Stimulated activated CD4-positive, alpha-beta T cell treated with anti-CD3 and anti-CD28 coated beads, Interleukin-4, amount 100 ng/mL, for 24 hours (primary cell): Measurements from ENCODE around the gene PDGFRA.
"Not testable (repeated sequence)": the region's sequence is repeated elsewhere in the genome, so short reads cannot be mapped to it uniquely, and the experiment has no call there.

Experiments
- DNase-seq: peaks from one replicate; pipeline ENCODE4 v3.0.0-alpha.2; 2020

PDGFRA gene

DNA sequence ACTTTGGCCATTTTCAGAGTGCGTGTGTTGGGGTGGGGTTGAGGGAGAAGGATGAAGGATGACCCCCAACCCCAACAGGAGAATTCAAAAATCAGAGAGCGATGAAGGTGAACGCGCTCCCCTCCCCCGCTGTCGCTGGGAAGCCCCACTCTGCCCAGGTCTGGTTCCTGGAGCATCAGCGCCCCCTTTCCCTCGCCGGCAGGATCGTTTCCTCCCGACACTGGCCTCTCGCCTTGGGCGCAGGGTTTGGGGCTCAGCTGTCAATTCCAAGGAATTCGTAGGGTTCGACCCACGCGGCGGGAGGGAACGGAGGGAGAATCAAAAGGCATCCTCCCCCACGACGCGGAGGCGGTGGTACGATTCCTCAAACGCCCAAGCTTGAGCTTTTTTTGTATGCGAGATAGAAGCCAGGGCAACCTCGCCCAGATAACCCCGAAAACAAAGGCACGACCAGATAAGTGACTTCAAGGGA is 1.0 kb upstream of the PDGFRA start:
- peak; percentile 38 for DNase-seq

DNA sequence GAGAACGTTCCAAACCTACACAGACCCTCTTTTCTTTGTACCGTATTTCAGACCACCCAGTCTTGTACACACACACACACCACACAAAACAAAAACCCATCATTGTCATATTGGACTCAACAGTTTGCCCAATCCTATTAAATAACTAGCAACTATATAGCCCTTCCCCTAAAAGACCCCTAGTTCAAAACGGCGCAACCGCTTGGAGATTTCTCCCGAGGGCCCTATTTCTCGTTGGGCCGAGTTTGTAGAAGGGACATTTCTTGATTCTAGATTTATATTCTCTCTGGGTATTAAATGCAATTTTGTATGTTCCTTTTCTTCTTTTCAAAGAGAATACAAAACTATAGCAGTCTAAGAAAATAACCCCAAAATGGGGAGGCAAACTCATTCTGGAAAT is 547 bp upstream of the PDGFRA start:
- no peak for DNase-seq

DNA sequence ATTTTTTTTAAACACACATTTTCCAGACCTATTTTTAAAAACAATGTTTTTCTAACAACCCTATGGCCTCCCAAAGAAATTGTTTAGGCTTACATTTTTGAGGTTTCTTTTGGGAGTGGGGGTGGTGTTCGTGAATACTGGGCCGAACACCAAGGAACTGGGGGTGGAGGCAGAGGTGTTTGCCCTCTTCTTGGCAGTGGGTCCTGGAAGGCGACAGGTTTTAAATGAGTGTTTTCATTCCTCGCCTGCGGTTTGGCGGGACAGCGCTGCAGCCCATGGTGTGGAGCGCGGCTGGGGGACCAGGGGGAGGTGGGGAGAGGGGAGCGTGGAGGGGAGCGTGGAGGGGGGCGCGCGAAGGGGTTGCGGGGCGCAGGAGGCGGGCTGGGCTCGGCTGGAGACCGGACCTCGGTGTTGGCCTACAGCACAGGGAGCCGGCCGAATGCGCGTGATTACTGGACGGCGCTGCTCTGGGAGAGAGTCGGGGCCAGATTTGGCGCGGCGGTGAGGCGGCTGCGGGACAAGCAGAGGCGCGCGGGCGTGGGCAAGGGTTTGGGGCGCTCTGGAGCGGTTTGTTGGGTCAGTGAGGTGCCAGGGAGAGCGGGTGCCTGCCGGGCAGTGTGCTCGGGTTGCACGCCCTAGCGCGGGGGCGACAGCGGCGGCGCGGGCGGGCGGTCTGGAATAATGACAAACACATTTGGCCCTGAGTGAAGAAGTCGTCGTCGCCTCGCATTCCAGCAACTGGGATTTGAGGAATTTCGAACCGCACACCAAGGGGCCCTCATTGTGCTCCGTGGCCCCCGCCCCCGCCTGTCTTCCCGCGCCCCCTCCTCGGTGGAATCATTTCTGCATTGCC is 764 bp downstream of the PDGFRA start:
- DNase-seq: no peak

DNA sequence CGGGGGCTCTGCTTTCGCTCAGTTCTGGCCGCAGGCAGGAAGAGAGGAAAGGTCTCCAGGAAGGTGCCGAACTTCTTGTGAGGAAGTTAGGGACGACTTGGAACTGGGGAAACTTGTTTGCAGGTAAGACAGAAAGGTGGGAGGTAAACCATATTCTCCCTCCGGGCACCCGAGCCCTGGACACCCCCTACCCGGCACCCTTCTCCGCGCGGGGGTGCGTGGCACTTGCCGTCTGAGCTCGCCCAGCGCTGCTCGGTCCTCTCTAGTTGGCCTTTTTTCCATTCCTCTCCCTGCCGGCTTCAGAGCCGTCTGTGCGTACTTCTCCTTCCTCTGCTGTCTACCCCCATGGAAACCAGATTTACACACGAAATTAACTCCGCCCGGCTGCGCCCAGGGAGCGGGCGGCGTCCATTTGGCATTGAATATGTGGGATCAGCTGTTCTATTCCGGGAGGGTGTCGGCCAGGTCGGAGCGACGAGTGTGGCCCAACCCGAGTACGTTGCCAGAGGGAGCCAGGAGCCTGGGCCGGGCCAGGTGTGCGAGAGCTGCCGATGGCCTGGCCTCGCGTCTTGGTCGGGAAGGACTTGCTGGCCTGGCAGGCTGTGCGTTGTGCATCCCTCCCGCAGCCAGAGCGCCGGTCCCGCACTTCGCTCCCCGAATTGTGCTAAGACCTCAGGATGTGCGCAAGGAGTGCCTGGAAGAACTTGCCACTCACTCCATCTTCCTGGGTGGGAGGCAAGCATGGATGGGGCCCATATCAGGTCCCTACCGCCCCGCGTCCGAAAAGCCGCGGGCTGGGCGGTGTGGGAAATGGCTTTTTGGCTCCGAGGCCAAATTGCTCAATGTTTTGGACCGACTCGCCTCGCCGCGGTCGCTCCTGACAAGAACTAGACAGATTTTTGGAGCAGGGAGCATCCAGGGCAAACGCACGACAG is 1.7 kb downstream of the PDGFRA start:
- no peak for DNase-seq

DNA sequence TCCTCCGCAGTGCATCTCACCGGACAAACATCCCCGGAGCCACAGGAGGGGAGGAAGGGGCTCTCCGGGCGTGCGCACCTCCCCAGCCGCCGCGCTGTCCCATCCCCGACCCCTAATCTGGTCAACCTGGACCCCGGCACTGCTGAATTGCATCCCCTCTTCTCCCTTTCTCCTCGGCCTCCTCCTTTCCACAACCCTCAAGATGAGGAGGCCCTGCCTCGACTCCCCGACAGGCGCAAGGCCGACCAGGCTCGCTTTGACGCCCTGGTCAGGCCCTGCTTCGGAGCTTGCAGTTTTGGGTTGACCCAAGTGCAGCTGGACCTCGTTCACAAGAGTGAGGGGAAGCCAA is 2.3 kb downstream of the PDGFRA start:
- no peak for DNase-seq

DNA sequence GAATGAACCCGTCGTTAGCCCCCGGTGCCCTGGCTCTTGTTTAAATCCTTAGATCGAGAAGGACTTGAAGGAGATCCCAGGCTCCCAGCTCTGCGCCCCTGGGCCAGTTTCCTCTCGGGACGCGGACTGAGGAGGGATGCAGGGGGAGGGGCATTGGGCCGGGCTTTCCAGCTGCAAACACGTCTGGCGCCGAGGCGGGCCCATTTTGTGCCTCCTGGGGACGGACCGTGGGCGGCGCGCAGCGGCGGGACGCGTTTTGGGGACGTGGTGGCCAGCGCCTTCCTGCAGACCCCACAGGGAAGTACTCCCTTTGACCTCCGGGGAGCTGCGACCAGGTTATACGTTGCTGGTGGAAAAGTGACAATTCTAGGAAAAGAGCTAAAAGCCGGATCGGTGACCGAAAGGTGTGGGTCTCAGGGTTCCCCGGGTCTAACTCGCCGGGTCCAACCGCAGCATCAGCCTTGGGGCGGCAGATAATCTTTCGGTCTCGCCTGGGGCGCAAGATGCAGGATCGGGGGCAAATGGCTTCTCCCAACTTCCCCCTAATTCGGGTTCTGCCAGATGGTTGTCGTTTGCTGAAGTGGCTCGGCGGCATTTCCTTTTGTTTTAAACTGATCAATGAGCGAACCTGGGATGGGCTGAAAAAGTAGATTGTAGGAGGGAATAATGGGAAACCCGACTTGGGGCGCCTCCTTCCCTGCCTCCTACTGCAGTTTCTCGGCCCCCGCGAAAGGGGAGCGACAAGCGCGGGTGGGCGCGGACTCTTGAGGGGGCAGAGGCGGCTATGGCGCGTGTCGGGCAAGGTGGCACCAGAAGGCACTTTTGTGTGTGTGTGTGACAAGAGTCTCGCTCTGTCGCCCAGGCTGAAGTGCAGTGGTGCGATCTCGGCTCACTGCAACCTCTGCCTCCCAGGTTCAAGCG is 2.9 kb downstream of the PDGFRA start:
- DNase-seq: no peak

DNA sequence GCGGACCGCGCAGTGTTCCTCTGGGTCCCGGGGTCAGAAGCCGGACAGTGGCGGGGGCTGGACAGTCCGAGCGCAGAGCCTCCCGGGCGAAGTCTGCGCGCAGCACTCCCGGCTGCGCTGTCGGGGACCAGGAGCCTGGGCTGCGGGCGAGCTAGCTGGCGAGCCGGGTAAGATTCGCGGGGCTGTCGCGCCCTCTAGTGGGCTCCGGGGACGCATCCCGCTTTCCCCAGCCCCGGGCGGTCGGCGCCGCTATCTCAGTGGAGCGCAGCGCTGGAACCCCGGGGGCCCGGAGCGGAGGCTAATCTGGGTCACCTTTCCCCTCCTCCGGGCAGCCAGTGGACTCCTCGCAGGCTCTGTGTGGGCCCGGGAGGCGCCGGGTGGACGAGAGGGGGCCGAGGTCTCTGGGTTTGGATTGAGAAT is 4.2 kb downstream of the PDGFRA start:
- peak; percentile 82 for DNase-seq

DNA sequence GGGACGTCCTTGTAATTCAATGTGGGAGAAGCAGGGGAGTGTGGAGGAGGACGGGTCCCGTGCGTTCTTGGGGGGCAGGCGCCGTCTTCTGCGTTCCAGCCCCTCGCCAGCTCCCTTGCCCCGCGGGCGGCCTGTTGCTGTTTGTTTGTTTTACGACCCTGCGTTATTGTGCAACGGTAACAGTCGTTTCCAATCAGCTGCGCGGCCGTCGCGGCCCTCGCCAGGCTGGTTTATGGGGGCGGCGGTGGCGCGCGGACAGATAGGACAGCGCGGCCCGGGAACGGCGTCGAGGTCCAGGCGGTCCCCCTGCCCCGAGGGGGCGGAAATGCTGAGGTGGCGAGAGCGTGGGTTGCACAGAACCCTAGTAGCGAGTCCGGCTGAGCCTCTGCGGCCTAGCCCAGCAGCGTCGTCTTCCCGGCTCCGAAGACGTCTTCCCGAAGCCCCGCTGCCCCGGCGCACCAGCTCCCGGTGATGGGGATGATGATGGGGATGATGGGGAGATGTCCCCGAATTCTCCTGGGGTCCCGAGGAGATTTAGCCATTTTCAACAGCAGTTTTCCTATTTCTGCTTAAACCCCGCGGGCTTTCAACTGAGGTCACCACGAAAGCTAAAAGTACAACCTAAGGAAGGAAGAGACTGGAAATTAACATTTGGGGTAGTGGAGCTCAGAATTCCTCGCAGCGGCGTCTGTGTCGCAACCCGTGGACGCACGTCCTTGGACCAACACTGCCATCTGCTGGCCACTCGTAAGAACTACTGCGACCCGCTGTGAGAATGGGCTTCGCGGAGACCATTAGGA is 4.8 kb downstream of the PDGFRA start:
- DNase-seq: peak; percentile 73

DNA sequence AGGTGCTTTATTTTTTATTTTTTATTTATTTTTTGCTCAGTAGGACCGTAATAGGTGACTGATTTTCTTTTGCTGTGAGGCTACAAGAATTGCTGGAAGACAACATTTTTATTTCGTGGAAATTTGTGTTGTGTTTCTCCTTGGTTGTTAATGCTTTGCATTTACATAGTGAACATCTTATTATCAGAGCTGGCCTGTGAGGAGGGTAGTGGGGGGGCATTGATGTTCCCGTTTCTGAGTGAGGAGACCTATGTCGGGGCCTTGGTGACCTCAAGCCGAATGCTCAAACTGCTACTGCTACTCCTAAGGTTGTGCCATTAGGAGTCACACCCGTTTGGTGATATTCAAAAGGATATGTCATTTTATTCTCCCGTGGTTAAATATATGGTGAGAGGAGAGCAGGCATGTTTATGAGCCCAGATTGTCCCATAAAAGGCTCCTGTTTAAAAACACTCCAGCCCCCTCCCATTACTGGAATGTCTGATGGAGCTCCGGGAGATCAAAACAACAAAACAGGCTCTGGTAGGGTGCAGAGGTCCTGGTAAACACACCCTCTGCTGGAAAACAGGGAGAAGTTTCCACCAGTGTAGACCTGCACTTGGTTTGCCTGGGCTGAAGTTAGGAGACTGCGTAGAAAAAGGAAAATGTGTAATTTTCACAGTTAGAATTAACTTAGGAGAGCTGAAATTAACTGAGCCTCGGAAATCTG is 5.6 kb downstream of the PDGFRA start:
- no peak for DNase-seq

DNA sequence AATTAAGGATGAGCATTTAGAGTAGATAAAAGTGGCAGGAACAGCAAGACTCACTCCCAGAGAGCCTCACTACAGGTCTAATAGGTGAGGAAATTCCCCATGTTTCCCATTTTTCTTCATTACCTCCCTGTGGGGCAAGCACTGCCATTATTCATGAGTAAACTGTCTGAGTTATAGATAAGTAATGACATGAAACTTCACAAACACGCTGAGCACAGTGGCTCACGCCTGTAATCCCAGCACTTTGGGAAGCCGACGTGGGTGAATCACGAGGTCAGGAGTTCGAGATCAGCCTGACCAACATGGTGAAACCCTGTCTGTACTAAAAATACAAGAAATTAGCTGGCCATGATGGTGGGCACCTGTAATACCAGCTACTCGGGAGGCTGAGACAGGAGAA is 7.2 kb downstream of the PDGFRA start:
- not testable (repeated sequence) for DNase-seq

DNA sequence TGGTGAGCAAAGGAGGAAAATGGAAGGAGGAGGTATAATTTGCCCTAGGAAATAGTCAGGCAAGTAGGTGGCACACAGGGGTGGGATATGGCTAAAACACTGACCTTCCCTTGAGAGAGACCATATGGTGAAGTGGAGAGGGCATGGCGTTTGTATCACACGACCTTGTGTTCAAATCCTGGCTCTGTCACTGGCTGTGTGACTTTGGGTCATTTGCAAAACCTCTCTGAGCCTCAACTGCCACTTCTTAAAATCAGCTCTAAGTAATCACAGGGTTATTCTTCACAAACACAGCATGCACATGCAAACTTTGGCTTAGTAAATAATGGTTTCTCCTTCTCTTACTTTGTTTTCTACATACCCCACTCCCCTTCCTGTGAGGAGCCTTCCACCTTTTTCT is 8.7 kb downstream of the PDGFRA start:
- no peak for DNase-seq

DNA sequence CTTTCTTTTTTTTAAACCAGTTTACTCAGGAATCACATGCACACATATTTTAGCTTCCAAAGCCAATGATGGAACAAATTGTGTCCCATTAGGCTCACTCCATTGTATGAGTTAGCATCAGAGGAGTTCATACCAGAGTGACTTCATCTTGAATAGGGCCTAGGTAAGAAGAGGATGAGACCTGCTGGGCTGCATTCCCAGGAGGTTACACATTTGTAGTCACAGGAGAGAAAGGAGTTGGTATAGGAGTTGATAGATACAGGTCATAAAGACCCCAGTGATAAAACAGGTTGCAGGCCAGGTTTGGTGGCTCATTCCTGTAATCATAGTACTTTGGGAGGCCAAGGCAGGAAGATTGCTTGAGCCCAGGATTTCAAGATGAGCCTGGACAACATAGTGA is 9.3 kb downstream of the PDGFRA start:
- DNase-seq: no peak

DNA sequence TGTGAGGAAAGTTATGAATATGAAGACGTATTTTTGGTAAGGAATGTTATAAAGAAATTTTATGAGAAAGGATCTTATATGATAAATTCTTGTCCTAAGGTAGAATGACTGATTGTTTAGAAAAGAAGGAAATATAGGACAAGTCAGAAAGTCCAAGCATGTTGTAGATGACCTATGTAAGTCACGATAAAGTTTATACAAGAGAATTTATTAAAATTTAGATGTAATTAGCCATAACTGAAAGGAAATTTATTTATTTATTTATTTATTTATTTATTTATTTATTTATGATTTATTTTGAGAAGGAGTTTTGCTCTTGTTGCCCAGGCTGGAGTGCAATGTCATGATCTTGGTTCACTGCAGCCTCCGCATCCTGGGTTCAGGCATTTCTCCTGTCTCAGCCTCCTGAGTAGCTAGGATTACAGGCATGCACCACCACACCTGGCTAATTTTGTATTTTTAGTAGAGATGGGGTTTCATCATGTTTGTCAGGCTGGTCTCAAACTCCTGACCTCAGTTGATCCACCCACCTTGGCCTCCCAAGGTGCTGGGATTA is 12.3 kb downstream of the PDGFRA start:
- DNase-seq: not testable (repeated sequence)

DNA sequence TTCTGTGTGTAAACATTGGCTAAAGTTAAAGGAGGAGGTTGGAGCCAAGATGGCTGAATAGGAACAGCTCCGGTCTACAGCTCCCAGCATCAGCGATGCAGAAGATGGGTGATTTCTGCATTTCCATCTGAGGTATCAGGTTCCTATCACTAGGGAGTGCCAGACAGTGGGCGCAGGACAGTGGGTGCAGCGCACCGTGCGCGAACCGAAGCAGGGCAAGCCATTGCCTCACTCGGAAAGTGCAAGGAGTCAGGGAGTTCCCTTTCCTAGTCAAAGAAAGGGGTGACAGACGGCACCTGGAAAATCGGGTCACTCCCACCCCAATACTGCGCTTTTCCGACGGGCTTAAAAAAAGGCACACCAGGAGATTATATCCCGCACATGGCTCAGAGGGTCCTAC is 14.4 kb downstream of the PDGFRA start:
- DNase-seq: not testable (repeated sequence)

DNA sequence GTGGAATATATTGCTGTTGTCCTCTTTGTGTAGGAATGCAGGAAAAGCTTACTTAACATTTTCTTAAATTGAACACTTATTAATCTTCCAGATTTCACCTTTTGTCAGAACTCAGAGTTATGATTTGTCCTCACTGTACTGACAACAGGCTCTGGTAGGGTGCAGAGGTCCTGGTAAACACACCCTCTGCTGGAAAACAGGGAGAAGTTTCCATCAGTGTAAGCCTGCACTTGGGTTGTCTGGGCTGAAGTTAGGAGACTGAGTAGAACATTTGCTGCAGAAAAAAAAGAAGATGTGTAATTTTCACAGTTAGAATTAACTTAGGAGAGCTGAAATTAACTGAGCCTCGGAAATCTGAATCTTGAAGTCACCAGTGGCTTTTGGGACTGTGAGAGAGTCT is 23.2 kb downstream of the PDGFRA start:
- not testable (repeated sequence) for DNase-seq

DNA sequence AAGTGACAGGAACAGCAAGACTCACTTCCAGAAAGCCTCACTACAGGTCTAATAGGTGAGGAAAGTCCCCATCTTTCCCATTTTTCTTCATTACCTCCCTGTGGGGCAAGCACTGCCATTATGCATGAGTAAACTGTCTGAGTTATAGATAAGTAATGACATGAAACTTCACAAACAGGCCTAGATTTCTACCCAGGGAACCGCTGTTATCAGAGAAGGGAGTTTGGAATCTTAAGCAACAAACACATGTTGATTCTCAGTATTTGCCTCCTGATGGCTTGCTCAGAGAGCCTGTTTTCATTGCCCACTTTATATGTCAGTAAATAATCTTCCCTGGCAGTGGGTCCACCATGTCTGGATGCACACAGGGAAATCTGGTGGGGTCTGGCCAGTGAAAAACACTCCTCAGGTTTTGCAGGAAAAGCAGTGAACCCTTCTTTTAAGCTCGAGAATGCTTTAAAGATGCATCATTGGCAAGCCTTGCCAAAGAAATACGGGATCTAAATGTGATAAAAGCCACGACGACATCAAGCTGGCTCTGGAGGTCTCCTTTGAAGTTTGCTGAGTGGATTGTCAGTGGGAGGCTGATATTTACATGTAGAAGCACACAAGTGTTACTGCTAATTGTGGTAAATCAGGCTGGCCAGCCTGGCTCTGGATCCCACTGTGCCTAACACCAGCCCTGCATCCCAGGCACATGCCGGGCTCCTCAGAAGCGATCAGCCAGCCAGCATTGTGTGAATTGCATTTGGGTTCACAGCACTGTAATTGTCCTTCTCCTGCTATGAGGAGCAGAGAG is 25.2 kb downstream of the PDGFRA start:
- no peak for DNase-seq

DNA sequence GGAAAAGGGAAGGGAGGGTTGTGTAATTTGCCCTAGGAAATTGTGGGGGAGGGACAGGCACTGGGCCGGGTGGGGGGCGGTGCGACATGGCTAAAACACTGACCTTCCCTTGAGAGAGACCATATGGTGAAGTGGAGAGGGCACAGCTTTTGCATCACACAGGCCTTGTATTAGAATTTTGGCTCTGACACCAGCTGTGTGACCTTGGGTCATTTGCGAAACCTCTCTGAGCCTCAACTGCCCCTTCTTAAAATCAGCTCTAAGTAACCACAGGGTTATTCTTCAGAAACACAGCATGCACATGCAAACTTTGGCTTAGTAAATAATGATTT is 25.8 kb downstream of the PDGFRA start:
- no peak for DNase-seq

DNA sequence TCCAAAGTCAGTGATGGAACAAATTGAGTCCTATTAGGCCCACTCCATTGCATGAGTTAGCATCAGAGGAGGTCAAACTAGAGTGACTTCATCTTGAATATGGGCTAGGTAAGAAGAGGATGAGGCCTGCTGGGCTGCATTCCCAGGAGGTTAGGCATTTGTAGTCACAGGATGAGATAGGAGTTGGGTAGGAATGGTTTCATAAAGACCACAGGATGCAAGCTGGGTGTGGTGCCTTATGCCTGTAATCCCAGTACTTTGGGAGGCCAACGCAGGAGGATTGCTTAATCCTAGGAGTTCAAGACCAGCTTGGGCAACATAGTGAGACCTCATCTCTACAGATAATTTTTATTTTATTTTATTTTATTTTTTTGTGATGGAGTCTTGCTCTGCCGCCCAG is 26.8 kb downstream of the PDGFRA start:
- no peak for DNase-seq

DNA sequence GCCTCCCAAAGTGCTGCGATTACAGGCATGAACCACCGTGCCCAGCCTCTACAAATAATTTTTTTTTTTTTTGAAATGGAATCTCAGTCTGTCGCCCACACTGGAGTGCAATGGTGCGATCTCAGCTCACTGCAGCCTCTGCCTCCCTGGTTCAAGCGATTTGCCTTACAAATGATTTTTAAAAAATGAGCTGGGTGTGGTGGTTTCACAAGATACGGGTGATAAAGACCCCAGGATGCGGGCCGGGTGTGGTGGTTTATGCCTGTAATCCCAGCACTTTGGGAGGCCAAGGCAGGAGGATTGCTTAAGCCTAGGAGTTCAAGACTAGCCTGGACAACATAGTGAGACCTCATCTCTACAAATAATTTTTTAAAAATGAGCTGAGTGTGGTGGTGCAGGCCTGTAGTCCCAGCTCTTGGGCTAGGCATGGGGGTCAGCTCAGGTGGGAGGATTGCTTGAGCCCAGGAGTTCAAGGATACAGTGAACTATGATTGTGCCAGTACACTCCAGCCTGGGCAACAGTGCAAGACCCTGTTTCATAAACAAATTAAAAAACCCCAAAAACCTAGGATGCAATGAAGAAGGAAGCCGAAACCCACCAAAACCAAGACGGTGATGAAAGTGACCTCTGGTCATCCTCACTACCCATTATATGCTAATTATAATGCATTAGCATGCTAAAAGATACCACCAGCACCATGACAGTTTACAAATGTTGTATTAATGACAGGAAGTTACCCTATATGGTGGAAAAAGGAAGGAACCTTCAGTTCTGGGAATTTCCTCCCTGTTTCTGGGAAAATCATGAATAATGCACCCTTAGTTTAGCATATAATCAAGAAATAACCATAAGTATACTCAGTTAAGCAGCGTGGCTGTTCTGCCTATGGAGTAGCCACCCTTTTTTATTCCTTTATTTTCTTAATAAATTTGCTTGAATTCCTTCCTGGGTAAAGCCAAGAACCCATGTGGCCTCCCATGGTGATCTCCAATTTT is 27.7 kb downstream of the PDGFRA start:
- no peak for DNase-seq
